Fibroblast of mammary gland (primary cell): ENCODE data around the gene ENDOV.

Experiments
- DNase-seq: peaks from one replicate; pipeline ENCODE4 v3.0.0-alpha.2; 2010; ENCODE audit warnings: low read depth
- H3K4me3 ChIP-seq: 2 replicates; pipeline ENCODE4 v1.5.1; 2011; ENCODE audit warnings: low read depth, mild to moderate bottlenecking, low read length, moderate library complexity; ENCODE audit not compliant: control insufficient read depth
- TF ChIP-seq, protein P1 (sequence below): conservative IDR thresholded peaks from 2 replicates; pipeline ENCODE4 v1.5.1; 2011; ENCODE audit warnings: low read depth, low read length, inconsistent platforms; ENCODE audit not compliant: control insufficient read depth, insufficient read depth

Gene ENDOV

DNA sequence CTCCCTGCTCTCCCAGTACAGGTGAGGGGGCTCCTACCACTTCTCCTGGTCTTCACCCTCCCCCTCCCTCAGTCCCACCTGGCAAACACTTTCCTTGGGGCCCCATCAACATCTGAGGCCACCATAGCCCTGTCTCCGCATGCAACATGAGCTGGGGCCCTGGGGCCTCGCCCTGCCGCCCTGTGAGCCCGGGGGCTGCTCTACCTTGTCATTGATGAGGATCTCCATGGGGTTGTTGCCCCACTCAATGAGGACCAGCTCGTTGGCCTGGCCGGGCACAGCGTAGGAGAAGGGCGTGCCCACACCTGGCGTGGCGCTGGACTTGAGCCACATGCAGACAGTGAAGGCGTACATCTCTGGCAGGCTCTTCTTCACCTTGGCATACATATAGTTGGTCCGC lies 58.0 kb downstream of the ENDOV start:
- TF ChIP-seq, protein P1, sequence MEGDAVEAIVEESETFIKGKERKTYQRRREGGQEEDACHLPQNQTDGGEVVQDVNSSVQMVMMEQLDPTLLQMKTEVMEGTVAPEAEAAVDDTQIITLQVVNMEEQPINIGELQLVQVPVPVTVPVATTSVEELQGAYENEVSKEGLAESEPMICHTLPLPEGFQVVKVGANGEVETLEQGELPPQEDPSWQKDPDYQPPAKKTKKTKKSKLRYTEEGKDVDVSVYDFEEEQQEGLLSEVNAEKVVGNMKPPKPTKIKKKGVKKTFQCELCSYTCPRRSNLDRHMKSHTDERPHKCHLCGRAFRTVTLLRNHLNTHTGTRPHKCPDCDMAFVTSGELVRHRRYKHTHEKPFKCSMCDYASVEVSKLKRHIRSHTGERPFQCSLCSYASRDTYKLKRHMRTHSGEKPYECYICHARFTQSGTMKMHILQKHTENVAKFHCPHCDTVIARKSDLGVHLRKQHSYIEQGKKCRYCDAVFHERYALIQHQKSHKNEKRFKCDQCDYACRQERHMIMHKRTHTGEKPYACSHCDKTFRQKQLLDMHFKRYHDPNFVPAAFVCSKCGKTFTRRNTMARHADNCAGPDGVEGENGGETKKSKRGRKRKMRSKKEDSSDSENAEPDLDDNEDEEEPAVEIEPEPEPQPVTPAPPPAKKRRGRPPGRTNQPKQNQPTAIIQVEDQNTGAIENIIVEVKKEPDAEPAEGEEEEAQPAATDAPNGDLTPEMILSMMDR = no peak
- no peak overlapping the region for H3K4me3 ChIP-seq
- DNase-seq = no peak

DNA sequence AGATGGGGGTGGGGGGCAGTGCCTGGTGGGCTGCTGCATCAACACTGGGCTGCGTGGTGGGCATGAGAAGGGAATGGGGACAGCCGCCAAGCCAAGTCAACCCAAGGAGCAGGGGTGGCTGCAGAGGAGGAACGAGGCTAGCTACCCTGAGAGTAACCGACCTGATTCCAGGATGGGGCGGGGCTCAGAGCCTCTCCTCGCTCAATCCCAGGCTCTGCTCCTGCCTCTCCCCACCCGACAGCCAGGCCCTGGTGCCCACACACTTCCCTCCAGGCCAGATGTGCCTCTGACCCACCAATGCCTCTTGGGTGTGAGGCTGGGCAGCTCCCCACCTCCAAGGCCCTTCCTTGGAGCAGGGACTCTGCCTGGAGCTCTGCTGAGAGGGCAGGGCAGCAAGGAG lies 58.7 kb downstream of the ENDOV start:
- H3K4me3 ChIP-seq = no peak overlapping the region
- no peak for DNase-seq
- TF ChIP-seq, protein P1 = no peak

DNA sequence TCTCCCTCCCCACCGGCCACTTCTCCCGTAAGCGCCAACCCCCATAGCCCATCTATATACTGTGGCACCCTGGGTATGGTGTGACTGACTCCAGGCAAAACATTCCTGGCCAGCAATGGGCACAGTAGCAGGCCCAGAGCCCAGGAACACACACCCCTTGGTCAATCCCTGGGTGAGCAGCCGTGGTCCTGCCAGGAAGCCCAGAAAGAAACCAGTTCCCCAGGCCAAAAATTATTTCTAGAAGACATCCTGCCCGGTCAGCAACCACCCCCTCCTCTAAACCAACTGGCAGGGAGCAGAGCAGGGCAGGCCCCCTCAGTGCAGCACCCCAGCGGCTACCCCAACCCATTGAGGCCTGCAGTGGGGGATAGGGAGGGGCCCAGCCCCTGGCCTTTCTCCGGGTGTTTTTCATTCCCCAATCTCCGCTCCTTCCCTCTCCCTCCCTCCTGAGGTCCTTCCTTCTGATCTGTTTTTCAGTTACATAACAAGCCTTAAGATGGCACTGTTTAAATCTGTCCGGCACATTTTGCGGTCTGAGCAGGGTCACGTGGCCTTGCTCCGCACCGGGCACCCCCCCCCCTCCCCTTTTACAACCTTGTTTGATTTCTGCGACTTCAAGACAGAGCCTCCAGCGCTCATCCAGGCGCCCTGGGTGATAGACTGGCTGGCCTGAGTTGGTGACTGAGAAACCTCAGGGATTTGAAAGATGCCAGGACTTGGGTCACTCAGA lies 59.4 kb downstream of the ENDOV start:
- H3K4me3 ChIP-seq = no peak overlapping the region
- peak; percentile 41 for DNase-seq
- TF ChIP-seq, protein P1 = no peak

GRCh38 chr17:80474961-80475909 lies 60.3 kb downstream of the ENDOV start:
- DNase-seq = no peak

DNA sequence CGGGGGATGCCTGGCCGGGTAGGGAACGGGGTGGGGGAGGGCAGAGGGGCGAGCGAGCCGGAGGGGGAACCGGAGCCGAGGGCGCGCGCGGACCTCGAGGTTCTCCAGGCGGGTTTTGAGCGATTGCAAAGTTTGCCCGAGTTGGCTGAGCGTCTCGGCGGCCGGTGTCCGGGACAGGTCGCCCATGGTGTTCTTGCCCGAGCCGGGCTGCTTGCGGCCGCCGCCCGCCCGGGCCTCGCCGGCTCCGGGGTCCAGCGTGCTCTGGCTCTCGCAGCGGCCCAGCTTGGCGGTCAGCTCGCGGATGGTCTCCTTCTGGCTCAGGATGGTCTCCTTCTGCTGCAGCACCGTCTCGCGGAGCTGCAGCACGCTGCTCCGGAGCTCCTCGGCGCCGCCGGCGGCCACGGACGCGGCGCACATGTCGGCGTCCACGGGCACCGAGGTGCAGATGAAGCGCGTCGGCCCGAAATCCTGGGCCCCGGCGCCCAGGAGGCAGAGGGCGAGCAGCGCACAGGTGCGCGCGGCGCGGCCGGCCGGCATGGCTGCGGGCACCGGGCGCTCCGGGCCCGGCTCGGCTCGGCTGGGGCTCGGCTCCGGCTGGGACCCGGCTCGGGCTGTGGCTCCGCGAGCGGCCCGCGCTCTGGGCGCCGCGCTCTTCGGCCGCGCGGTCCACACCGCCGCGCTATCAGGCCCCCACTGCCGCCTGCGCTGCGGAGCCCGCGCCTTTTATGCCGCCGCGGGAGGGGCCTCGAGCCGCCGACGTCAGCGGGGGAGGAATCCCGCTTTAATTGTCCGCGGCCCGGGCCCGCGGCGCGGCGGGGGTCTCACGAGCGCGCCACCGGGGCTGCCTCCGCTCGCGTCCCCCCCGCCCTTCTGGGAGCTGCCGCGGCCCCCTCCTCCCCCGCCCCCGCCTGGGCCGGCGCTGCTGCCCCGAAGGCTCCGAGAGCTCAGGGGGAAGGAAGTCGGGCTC lies 61.2 kb downstream of the ENDOV start, which contains the start of gene NPTX1:
TSS of gene NPTX1 (minus strand) at position 698 of the 967 bp plus-strand sequence. CDS start at position 537, 161 bp downstream.
- TF ChIP-seq, protein P1 = no peak
- H3K4me3 ChIP-seq = no peak within 1 kb of the TSS
- no peak for DNase-seq

More at GRCh38 chr17:80474961-80475909, 60.3 kb downstream of the ENDOV start:
- no peak overlapping the region for H3K4me3 ChIP-seq
- TF ChIP-seq, protein P1 = no peak

GRCh38 chr17:80476877-80477646 lies 62.1 kb downstream of the ENDOV start:
- no peak for DNase-seq
- no peak overlapping the region for H3K4me3 ChIP-seq
- TF ChIP-seq, protein P1 = no peak
